NCI-H774 (cell line): ENCODE results near the gene SASH3.

Experiments used
- DNase-seq: peaks from one replicate; lab custom pipeline; 2025; lab: John Stamatoyannopoulos, UW

SASH3 gene

DNA sequence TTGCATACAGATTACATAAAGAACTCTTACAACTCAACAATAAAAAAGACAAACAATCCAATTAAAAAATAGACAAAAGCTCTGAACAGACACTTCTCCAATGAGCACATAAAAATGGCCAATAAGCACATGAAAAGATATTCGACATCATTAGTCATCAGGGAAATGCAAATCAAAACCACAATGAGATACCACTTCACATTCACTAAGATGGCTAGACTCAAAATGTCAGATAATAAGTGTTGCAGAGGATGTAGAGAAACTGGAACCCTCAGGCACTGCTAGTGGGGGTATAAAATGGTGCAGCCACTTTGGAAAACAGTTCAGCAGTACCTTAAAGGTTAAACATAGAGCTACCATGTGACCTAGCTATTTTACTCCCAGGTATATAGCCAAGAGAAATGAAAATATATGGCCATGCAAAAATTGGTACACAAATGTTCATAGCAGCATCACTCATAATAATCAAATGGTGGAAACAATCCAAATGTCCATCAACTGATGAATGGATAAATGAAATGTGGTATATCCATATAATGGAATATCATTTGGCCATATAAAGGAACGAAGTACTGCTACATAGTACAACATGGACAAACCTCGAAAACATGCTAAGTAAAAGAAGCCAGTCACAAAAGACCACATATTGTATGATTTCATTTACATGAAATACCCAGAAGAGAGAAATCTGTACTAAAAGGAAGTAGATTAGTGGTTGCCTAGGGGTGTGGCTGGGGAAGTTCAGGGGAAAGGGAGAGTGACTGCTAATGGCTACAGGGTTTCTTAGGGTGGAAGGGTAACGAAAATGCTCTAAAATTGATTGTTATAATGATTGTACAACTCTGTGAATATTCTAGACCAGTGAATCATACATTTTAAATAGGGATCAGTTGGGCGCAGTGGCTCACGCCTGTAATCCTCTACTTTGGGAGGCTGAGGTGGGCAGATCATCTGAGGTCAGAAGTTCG lies 29.4 kb downstream of the SASH3 start:
- DNase-seq, result no peak

DNA sequence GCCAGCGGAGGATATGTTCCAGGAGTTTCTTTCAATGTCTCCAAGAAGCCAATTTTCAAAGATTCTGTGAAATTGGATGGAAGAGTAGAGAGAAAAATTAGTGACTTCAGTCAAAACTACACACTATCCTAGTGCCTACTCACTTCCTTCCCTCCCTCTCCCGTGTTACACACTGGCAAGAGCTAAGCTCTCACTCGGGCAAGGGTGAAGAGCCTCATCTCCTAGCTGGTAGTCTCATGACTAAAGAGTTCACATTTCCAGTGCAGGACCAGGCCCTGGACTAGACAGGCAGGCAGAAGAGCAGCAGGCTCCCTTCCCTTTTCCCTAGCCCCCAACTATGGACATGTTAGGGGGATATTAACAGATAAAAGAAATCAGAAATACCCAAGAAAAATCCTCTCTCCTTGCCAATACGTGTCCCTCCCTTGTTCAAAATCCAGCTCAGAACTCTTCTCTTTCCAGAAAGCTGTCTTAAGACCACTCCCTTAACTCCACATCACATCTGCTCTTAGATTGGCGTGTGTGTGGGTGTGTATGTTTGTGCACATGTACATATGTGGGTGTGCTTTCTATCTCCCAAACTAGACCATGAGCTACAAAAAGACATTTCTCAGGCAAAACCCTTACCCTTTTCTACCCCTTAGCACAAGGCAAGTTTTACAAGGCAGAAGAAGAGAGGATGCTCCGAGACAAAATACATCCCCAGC lies 34.1 kb downstream of the SASH3 start:
- DNase-seq, result no peak

DNA sequence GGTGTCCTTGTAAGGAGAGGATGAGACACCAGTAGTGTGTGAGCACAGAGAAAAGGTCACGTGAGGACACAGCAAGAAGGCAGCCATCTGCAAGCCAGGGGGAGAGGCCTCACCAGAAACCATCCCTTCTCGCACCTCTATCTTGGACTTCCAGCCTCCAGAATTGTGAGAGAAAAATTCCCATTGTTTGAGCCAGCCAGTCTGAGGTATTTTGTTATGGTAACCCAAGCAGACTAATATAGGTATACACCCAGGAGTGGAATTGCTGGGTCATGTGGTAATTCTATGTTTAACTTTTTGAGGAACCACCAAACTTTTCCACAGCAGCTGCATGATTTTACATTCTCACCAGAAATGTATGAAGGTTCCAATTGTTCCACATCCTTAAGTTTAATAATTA lies 38.4 kb downstream of the SASH3 start:
- no peak for DNase-seq

GRCh38 chrX:129823115-129823514 lies 43.4 kb downstream of the SASH3 start:
- DNase-seq, result no peak

GRCh38 chrX:129823522-129823921 lies 43.8 kb downstream of the SASH3 start:
- no peak for DNase-seq

DNA sequence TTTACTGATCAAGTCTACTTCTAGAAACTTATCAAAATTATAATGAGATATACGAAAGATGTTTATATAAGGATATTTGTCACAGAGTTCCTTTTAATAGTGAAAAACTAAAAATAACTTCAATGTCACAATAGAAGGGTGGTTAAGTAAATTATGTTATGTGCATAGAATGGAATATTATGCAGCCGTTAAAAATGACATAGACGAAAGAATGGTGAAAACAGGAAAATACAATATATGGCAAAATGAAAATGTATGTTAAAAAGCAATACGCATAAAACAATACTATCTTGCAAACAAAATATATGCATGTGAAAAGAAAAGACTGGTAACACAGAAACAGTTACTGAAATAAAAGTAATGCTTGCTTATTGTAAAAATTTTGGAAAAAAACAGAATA lies 44.9 kb downstream of the SASH3 start:
- no peak for DNase-seq

- no peak for DNase-seq
Observed at GRCh38 chrX:129825746-129826505, 46.2 kb downstream of the SASH3 start.

- DNase-seq, result no peak
Observed at GRCh38 chrX:129830494-129830893, 50.7 kb downstream of the SASH3 start.

DNA sequence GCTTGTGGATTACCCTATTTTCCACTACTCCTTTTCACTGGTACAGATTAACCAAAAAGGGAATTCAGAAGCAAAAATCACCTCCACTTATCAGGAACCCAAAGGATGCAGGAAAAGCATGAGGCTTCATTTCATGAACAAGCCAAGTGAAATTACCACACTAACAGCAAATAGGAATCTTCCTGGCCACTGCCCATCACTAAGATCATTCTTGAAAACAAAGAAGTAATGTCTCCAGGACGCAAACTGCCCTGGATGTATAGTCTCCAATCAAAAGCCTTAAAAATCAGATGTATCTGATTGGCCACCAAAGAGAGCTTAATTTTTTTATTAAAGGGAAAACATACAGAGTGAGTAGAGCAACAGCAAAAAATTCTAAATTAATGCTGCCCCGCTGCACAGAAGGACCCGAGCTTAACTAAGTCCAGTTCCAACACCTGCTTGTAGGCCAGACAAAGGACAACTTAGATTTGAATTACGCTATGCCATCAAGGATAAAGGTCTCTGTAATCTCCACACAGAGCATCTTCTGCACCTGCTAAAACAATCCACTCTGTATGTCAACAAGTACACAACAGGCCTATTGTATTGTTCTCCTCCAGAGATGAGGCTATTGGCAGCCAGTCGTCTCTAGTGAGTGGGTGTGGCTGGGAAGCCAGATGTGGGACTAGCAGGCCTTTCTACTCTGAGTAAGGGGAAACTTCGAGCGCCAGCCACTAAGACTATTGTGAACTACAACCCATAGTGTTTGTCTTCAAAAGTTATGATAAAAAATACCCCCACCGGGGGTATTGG lies 51.5 kb downstream of the SASH3 start:
- peak; percentile 4 for DNase-seq

DNA sequence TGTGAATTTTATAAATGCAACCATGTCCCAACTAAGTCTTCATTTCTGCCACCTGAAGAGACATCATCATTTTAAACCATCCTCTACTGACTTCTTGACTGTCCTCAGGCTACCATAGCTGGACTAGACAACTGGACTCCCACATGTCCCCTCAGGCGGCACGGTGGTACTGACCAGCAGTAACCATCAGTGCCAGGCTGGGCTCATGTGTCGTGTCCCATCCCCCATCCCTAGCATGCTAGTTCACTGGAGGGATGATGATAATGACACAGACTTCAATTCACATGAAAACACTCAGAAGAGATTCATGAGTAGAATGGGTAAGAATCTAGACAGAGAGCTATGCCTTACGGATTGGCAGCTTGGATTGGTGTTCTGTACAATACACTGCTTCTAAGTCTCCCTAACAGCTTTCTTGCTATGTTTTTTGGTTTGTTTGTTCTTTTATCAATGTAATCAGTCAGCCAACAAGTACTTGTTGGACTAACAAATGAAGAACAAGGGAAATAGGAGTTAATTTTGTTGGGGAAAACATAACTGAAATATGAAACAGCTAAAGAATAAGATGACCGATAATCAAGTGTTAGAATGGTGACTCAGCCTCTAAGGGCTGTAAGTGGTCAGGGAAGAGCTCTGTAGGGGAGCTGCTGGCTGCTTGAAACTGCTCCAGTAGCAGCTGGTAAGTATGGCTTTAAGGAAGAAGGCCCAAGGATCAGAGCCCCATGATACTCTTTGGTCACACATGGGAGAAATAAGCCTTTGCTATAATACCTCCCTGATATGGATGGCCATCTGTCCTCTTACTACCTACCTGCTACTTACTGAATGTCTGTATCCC lies 53.6 kb downstream of the SASH3 start:
- DNase-seq, result no peak

- no peak for DNase-seq
Observed at GRCh38 chrX:129836827-129837226, 57.1 kb downstream of the SASH3 start.

DNA sequence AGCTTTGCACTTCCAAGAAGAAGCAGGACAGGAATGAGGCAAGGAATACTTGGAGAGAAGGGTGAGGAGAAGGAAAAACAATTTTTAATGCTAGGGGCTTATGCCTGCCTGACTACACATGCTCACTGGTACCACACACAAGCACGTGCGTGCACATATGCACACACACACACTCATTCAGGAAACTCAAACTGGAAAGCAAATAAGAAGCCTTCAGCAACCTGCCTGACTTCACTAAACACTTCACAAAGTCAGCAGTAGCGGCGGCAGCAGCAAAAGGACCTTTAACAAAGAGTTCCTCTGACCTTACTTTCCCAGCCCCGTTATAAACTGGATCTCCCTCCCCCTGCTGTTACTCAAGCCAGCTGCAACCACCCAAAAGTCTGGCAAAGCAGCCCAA lies 60.6 kb downstream of the SASH3 start:
- no peak for DNase-seq

DNA sequence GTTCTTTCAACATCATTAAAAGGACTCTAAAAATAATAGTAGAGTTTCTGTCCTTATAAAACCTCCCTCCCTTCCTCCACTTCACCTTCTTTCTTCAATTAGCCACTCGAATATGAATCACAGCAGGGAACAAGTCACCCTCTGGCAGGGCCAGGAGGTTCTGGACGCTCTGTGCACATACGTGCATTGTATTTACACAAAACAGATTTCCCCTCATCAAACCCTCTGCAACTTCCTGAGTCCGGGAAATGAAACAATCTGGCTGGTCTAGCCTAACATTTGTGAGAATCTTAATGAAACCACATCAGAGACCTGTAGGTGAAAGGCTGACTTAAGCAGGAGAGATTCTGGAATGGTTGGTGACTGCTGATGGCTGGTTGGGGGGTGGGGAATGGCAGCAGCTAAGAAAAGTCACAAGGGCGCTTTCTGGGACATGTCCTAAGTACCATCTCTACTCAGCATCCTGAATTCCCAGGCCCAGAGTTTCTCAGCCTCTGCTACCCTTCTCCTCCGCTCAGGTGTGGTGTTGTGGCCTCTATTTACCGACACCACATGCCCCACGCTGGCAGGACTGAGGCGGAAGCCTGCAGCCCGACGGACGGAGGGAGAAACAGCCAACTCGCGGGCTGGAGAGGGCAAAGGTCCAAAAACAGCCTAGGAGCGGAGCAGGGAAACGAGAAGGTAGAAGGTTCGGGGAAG lies 62.9 kb downstream of the SASH3 start:
- peak; percentile 10 for DNase-seq

DNA sequence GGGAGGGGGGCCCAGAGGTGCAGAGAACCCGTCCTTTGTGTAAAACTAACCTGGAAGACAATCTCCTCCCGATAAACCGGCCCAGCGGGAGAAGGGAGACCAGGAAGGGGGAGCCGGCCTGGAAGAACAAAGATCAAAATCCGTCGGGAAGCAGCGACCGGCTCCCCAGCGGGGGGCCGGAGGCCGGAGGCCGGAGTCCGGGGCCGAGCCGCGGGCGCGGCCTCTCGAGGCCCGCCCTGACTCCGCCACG lies 63.4 kb downstream of the SASH3 start:
- DNase-seq, result no peak

DNA sequence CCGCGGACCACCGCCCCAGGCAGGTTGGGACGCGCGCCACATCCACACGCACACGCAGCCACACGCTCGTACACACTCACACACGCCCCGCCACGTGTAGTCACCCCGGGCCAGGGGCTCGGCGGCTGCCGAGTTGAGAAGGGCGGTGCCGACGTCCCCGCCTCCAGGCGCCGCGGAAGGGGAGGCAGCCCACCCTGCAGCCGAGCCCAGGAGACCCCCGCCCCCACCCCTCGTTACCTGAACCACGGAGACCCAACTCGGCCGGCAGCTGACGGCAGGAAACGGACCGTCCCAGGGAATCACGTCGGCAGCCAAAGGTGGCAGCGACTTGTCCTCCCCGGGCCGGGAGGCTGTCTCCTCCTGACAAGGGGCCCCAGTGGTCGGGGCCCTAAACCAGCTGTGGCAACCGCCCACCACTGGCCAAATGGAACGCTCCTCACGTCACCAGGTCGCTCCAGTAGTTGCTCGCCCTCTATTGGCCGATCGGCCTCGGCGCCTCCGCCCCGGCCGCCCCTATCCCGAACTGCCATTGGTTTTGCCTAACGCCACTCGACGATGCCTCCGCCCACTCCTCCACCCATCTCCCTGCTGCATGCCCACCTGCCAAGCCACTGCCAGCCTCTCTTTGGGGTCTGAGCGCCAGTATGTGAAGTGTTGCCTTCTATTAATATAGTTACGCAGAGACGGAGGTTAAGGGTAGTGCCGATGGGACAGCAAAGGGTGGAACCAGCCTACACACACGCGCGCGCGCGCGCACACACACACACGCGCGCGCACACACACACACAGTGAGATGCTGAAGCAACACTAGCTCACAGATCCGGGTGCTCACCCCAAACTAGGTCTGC lies 63.9 kb downstream of the SASH3 start, which contains the start of gene ZDHHC9:
ZDHHC9 (minus strand) TSS at position 428 of the 848 bp plus-strand sequence. CDS start 1,941 bp downstream, outside the sequence.
- DNase-seq, result peak; percentile 92
